ENCODE results near the gene INKA2. TPM values are rescaled to one million over a fixed set of nuclear protein-coding genes. Genes with fewer than 3 reads are reported as not detected.
A peak's percentile ranks its signal among the peaks of the same experiment; 100 is the strongest.

INKA2 gene
- total RNA-seq, 6 experiments from 2014 or later: 0.43 to 2.2 (median 1.4) TPM

- Histone ChIP-seq H3K9me3 (no peaks in the 10 kb centered on the region), H3K27ac (no peak overlapping the region), H3K4me1 (peaks cover 0 to 6% (median 0%) of the 10 kb centered on the region in 4 donors), H3K4me3 (no peak overlapping the region), H3K36me3 (no peaks in the 10 kb centered on the region), H3K27me3 (no peaks in the 10 kb centered on the region)
- DNase-seq: no peak
- TF ChIP-seq POLR2A (IDR thresholded peaks at IDR 0.05) (no peak), CTCF (IDR thresholded peaks at IDR 0.05) (no peak)
- 80% methylated on average over 8 of the region's 9 CpGs for WGBS (ENCODE audit: insufficient coverage, low coverage, low lambda C conversion rate, missing lambda C conversion rate)
- intact Hi-C loops (cut with DNase I): no loop called here
- ATAC-seq: no peak
Observed at GRCh38 chr1:111775966-111776365, 36.8 kb upstream of the INKA2 start.

GRCh38 chr1:111770916-111771315 lies 31.7 kb upstream of the INKA2 start:
- intact Hi-C loops (cut with DNase I): no loop called here
- no peak for TF ChIP-seq POLR2A (IDR thresholded peaks at IDR 0.05)
- TF ChIP-seq CTCF (IDR thresholded peaks at IDR 0.05): no peak
- Histone ChIP-seq H3K27me3 (no peaks in the 10 kb centered on the region), H3K36me3 (peaks cover 0 to 15% (median 5%) of the 10 kb centered on the region in 4 donors), H3K4me3 (no peak overlapping the region), H3K9me3 (no peaks in the 10 kb centered on the region), H3K4me1 (peaks cover 0 to 6% (median 0%) of the 10 kb centered on the region in 4 donors), H3K27ac (no peak overlapping the region)
- no peak for ATAC-seq
- no peak for DNase-seq
- 67% methylated on average over 4 of the region's 4 CpGs for WGBS (ENCODE audit: insufficient coverage, low coverage, low lambda C conversion rate, missing lambda C conversion rate)

- Histone ChIP-seq H3K27ac (peak overlapping the region in 2 of 3 donors; percentile 4 to 24), H3K4me3 (peak overlapping the region in 1 of 3 donors; percentile 8), H3K27me3 (no peaks in the 10 kb centered on the region), H3K4me1 (peaks cover 0 to 6% (median 0%) of the 10 kb centered on the region in 4 donors), H3K9me3 (no peaks in the 10 kb centered on the region), H3K36me3 (peaks cover 0 to 24% (median 5%) of the 10 kb centered on the region in 4 donors)
- intact Hi-C loops (cut with DNase I): no loop called here
- TF ChIP-seq CTCF (IDR thresholded peaks at IDR 0.05) (peak; percentile 78 to 94 (median 88)), POLR2A (IDR thresholded peaks at IDR 0.05) (no peak)
- ATAC-seq (peak; percentile 87 to 92 (median 90)), DNase-seq (no peak)
- WGBS (ENCODE audit: insufficient coverage, low coverage, low lambda C conversion rate, missing lambda C conversion rate): 13% methylated on average over 6 of the region's 6 CpGs
Observed at GRCh38 chr1:111769517-111770146, 30.4 kb upstream of the INKA2 start.

GRCh38 chr1:111768625-111769024 lies 29.4 kb upstream of the INKA2 start:
- TF ChIP-seq POLR2A (IDR thresholded peaks at IDR 0.05): no peak
- TF ChIP-seq CTCF (IDR thresholded peaks at IDR 0.05): no peak
- H3K4me1 ChIP-seq: peaks cover 0 to 6% (median 0%) of the 10 kb centered on the region in 4 donors
- no peak overlapping the region for H3K27ac ChIP-seq
- ATAC-seq (peak in 1 of 4 donors; percentile 40), DNase-seq (no peak)
- H3K27me3 ChIP-seq: no peaks in the 10 kb centered on the region
- no peak overlapping the region for H3K4me3 ChIP-seq
- H3K9me3 ChIP-seq: no peaks in the 10 kb centered on the region
- peaks cover 2 to 29% (median 7%) of the 10 kb centered on the region in 4 donors for H3K36me3 ChIP-seq
- intact Hi-C loops (cut with DNase I): no loop called here
